Fibroblast of skin of left biceps (primary cell): Measurements from ENCODE around the gene LSMEM2.

Experiments
- DNase-seq, 2 experiments: peaks; one replicate each; pipeline ENCODE4 v3.0.0-alpha.2; 2013; ENCODE audit warnings: low read depth in 2 of 2

The LSMEM2 gene

DNA sequence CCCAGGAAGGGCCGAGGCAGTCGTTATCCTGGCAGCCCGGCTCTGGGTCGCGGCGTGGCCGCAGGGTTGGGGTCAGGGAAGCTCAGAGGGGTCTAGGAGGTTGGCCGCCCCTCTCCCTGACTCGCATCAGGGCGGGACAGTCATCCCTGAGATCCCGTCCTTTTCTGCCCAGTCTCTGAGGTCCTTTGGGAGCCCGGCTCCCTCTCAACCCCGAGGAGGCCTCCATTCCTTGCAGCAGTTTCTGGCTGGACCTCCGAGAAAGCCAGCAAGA is 43.2 kb downstream of the LSMEM2 start:
- DNase-seq: no peak

DNA sequence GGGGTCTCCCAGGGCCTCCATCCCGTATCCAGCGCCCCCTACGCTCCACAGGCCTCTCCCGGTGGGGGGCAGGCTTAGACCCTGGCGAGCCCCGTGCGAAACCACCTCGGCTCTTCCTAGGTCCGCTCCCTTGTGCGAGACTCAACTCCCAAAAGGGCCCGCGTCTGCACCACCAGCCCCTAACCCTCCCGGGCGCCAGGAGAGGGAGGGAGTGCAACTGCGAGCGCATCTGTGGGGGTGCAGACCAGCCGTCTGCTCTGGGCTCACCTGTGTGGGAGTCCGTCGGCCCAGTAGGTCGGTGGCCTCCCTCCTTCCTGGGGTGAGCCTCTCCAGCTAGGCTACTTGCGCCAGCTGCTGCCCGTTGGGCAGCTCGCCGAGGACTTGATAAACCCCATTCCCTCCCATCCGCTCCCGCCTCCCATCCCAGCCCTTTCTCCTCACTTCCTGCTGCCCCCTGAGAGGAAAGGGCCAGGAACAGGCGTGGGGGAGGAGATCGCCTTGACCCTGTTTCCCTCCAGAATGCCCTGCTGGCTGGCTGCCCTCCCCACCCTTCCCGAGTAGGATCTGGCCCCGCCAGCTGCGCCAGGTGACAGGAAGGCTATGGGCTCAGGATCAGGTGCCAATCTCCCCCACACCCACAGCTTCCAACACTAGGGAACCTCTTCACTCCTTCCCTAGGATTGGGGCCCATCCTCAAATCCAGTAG is 43.7 kb downstream of the LSMEM2 start, which contains the start of gene HYAL2:
Gene HYAL2, minus strand, starts transcription at position 360 of the 706 bp plus-strand sequence. CDS start 2,256 bp downstream, outside the sequence.
- no peak for DNase-seq

DNA sequence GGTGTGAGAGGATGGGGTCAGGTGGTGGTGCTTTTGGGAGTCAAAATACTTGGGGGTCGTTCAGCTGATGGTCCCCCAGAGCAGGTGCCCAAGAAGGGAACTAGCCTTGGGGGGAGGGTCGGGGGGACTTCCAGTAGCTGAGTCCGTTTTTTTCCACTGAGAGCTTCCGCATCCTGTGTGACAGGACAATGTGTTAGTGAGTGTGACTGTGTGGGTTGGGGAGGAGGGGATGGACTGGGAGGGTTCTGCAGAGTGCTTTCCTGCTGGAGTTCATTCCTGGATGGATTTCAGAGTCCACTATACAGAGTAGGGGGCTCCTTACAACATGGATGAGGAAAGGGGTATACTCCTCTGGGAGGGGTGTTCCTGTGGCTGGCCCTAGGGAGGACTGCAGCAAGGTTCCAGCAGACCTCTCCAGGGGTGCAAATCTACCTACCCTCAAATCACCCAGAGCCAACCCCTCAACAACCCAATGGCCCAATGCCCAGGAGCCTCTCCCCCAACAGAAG is 44.3 kb downstream of the LSMEM2 start:
- no peak for DNase-seq

DNA sequence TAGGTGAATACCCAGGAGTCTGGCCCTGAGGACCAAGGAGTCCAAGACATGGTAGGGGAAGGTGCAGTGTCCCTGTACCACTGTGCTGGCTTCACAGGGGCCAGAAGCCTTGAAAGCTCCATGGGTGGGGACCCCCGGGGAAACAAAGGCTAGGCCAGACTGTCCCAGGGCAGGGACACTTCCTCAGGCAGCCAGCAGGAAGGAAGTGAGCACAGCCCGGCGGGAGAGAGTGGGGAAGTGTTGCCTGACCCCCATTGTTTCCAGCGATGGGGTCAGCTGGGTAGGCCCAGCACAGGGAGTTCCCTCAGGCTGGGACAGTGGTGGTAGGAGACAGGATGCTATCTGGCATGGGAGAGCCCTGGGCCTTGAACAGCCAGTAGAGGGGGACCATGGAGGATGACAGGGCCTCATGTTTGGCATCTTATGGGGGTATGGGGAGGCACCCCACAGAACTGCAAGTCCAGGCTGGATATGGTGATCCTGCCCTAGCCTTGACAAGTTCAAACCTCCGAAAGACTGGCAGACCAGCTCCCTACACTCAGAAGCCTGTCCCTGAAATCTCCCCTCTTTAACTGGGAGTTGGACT is 44.8 kb downstream of the LSMEM2 start:
- DNase-seq: no peak

DNA sequence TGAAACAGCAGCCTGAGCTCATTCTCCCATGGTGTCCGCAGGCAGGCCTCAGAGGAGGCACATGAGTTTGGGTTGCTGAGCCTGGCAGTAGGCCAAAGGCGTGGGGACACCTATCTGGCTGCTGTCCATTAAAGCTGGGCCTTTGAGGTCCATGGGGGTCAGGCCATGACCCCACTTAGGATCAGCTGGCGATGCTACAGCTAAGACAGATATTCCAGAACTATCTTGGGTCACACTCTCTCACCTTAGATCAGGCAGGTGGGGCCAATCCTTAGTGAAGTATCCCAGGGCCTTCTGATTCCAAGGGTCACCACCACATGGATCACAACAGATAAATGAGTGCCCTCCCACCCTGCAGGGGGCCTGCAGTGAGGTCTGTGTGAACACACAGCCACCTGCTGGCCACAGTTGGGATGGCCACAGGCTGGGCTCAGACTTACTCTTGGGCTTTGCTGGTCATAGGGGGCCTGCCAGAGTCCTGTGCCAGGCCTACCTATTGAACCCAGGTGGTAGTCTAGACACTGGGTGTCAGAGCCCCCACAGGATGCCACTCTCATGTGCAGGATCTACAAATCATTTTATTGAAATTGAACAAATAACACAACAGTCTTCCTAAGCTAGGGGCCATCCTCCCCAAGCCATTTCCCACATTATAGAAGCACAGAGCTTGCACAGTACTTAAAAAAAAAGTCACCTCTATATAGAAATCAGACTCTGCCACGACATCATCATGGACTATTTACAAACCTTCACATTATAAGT is 45.6 kb downstream of the LSMEM2 start:
- DNase-seq: no peak

DNA sequence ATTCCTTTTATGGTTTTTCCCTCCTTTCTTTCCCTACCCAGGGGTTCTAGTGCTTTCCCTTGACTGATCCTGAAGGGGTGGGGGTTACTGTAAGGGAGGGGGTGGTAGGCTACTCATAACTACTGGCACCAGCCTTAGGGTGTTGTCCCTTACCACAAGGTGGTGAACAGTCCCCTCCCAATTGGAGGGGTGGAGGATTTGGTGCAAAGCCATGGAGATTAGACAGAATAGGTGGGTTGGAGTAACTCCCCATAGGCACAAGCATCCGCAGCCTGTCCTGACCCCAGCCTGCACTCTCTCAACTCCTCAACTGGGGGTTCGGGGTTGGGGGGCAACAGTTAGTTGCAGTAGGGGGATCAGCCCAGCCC is 46.2 kb downstream of the LSMEM2 start:
- DNase-seq: no peak

DNA sequence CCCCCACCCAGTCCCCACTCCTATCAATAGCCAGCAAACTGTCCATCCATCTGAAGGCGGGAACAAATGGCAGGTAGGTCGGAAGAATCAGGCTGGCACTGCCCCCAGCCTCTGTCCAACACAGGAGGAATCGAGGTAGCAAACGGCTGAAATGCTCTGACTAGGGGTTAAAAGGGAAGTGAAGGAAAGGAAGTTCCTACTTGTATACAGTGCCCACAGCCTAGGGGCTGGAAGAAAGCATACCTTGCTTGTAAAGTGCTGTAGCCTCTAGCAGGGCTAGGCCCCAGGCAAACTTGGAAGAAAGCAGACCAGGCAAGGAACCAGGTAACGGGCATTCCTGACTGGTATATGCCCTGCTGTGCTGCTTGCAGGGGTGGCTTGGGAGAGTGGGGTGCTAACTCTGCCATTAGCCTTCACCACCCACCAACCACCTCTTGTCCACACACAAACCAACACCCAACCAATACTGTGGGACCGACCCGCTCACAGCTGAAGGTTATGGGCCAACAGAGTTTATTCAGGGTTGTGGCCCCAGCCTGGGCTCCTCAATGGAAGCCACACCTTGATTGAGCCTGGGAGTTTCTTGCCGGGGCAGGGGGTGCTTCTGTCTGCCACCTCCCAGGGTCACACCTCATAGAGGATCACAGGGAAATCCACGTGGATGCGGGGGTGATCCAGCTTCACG is 46.8 kb downstream of the LSMEM2 start:
- no peak for DNase-seq

DNA sequence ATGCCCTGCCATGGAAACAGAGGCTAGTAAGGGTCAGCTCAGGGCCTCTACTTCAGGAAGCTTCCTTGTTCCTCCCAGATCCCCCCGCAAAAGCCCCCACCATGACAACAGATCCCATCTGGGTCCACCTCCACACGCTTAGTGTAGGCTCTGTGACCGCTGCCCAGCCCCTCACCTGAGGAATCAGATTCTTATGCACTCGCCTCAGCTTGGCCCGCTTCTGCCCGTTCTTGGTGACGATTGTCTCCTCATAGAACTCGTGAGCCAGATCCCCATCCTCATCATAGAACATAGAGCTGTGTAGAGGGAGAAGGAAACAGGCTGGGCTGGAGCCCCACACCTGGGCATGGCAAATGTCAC is 47.3 kb downstream of the LSMEM2 start:
- DNase-seq: no peak

DNA sequence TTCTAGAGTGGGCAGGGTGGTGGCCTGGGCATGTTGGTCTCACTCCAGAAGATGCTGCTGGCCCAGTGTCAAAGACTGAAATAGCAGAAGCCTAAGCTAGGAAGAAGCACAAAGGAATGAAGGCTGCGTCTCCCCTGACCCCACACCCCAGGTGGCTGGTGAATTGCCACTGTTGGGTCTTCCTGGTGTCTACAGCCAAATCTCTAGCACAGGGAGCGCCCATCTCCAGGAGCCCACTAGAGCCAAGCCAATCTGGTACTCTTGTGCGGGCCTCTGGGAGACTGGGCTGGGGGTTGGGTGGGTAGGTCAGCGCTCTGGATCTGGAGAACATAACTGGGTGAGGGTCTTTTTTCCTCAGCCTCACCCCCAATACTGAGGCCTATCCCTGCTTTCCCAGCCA is 48.2 kb downstream of the LSMEM2 start:
- no peak for DNase-seq

DNA sequence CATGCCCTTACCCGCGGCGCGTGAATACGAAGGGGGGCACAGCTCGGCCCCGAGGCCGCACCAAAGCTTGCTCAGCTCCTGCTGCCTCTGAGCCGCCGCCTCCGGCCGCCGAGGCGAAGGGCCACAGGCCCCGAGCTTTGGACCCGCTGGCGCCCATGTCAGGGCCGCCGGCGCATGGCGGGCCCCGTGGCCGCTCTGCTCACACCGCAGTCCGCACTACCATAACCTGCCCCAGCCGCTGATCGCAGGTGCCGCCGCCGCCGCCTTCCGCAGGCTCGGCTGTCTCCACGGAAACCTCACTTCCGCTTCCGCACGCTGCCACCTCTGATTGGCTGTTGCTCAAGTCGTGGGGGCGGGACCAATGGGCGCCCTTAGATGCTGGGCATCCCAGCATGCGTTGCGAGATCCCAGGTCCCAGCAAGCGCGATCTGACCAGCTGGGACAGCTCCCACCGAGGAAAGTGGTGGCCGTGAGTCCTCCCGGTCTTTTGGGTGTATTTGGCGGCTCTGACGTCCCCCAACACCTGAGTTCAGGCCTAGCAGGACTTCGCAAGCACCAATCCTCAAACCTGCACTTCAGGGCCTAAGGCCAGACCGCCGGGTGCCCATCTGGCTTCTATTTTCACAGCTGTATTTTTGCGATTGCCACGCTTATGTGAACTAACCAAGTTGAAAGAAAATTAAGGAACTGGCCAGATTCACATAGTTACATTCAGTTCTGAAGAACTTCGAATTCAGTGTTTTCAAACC is 49.2 kb downstream of the LSMEM2 start, which contains the start of gene TUSC2:
Gene TUSC2, minus strand, starts transcription at position 281 of the 749 bp plus-strand sequence. Its CDS starts 124 bp downstream, at position 157.
- DNase-seq: peak; percentile 79

DNA sequence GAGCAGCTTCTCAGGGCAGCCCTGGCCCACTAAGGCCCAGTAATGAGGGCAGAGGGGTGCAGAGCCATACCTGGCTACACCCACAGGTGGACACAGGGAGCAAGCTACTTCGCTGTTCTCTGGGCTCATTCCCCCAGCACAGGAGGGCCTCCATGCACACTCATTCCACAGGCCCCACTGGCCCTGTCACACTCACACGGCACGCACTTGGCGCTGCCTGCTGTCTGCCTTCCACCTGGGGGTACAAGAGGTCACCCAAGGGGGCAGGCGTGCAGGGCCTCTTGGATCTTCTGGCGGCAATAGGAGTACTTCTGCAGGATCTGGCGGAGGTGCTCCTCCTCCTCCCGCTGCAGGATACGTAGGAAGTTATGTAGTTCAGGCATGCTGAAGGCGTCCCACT is 51.4 kb downstream of the LSMEM2 start:
- no peak for DNase-seq

DNA sequence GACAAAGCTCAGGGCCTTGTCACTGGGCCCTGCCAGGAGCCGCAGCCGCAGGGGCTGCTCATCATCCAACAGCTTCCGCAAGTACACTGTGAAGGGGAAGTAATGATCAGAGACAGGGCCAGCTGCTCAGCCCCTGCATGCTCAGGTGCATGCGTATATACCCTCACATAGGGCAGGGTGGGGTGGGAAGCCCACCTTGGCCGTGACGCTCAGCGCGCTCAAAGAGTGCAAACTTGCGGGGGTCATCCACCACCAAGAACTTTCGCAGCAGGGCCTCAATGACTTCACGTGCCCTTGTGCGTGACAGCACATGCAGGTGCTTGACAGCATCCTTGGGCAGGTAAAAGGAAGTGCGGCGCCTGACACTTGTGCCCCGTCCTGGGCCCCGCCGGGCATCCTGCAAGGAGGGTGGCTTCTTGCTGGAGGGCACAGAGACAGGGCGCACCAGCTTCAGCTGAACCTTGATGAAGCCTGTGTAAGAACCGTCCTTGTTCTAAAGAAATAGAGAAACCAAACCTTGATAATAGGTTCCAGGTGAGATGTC is 52.5 kb downstream of the LSMEM2 start:
- DNase-seq: no peak

DNA sequence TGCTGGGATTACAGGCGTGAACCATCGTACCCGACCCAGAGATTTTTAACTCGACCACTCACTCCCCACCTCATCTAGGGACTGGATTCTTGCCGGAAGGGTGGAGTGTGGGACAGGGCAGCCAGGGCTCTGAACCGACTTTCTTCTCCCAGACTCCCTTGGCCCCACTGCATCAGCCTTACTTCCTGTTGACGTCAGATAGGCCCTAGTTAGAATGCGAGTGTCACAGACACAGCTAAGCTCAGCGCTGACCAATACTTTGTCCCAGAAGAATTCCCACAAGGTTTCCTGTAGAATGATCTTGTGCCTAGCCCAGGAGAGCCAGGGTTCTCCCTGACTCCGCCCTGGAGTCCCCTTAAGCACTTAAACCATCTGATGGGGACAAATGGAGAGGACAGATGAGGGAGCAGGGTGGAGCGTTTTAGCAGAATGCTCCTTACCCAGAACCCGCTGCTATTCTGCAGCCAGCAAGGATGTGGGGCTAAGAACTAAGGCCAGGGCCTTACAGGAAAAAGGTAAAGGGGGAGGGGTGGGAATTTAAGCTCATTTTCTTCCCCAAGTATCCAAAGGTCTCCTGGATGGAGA is 54.9 kb downstream of the LSMEM2 start:
- DNase-seq: no peak

DNA sequence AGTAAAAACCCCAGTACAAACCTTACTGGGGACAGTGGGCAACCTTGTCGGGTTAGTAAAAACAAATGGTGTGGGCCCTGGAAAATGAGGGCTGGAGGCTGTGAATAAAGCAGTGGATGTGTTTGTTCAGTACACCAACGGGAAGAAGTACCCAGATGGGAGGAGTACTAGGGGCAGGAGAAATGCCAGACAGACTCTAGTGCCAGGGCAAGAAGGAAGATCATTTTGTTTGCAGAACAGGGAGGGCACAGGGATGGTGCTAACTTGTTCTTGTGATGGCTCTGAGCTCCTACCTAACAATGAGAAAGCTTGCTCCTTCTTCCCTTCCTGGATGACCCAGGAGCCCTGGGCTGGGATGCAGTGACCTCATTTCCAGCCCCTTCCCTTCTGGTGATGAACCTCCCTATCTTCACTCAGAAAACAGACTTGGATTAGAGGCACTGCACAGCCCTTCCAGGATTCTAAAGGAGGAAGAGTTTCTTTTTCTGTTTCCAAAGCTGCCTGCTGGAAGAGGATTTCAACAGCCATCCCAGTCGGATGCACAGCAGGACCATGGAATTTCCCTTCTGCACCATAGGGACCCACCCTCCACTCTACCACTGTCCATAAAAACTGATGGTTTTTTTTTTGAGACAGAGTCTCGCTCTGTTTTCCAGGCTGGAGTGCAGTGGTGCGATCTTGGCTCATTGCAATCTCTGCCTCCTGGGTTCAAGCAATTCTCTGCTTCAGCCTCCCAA is 55.6 kb downstream of the LSMEM2 start:
- no peak for DNase-seq

DNA sequence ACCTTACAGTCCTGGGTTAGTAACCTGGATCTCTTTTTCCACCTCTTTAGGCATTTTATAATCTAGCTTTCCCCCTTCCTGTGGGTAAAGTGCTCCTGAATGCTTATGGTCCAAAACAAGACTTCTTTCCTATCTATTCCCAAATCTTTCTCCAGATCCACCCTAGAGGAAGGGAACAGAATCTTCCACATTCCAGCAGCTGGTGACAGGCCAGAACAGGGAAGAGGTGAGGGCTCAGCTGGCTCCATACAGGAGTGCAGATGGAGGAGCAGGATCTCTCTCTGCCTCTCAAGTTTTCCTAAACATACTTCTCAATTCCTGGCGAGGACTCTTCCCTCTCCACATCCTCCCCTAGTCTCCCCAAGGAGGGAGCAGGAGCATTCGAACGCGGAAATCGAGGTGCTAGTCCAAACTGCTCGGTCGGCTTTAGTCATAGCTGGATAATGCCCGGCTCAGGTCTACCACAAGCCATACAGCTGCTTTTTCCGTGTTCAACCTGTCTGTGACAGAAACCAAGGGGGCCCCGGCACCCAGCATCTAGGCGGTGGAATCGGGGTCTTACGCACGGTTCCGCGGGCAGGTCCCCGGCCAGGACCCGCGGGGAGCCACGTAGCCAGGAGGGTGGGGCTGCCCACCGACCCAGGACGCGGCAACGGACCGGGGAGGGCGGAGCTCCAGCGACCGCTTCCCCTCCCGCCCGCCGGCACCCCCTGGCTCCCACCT is 57.7 kb downstream of the LSMEM2 start:
- no peak for DNase-seq

DNA sequence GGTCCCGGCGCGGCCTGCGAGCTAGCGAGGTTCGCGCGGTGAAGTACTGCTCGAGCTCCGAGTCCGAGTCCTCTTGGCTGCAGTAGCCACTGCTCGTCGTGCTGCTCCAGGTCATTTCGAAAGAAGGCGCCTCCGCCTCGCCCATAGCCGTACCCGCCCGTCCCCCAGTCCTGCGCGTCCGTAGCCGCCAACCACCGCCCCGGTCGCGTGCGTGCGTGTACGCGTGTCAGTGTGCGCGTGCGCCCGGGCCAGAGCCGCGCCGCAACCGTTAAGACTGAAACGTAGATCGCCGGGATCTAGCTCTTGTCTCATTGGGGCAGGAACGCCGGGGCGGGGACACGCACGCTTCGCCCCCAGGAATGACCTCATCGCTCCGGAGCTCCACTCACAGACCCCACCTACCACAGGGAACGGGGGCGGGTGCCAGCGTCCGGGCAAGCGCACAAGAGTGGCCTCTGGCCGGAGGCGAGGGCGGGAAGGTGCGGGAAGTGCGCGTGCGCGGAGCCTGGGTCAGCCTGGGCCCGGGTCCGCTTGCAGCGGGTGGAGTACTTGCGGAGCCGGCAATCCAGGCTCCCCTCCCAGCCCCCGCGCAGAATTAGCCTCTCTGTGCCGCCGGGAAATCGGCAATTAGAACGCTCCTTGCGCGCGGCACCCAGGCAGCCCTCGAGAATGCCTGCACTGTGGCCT is 58.4 kb downstream of the LSMEM2 start:
- peak; percentile 96 to 97 for DNase-seq
